Measurements from ENCODE around the gene UGDH. TPM values are rescaled to one million over a fixed set of nuclear protein-coding genes. Genes with fewer than 3 reads are reported as not detected.
"Not testable (repeated sequence)": the region's sequence is repeated elsewhere in the genome, so short reads cannot be mapped to it uniquely, and the experiment has no call there.

The UGDH gene
- total and polyA plus RNA-seq, 2 of the 8 experiments (the other 6 are each of a cell fraction or from before 2014, with no cell fraction given), result 32.0 to 128 TPM

- 1% methylated on average over 13 of the region's 13 CpGs; no CpG with 5 or more reads in 1 of the 2 experiments for WGBS, 2 experiments (ENCODE audit: extremely low coverage in 1 of 2, insufficient coverage in 1 of 2, insufficient read length in 1 of 2, insufficient replicate concordance in 2 of 2, low coverage in 1 of 2, low lambda C conversion rate in 2 of 2, missing lambda C conversion rate in 1 of 2)
- H2BK20ac ChIP-seq (ENCODE audit: low read length); H2BK120ac ChIP-seq (replicated peaks; ENCODE audit: low read depth, low read length); H3K9me3 ChIP-seq (ENCODE audit: insufficient read depth in 2 of 2, low read depth in 1 of 2, low read length in 1 of 2); H3K23me2 ChIP-seq (ENCODE audit: low read depth, low read length); H3K4me1 ChIP-seq (replicated peaks in 1 of 4; ENCODE audit: control insufficient read depth in 3 of 4, insufficient read depth in 4 of 4, low read length in 3 of 4); H2BK12ac ChIP-seq (ENCODE audit: low read depth, low read length); H3K27me3 ChIP-seq (replicated peaks in 1 of 4; ENCODE audit: control insufficient read depth in 3 of 4, extremely low read depth in 1 of 4, insufficient read depth in 3 of 4, low read length in 3 of 4); H4K20me1 ChIP-seq (replicated peaks in 1 of 2; ENCODE audit: control insufficient read depth in 1 of 2, insufficient read depth in 2 of 2, low read length in 2 of 2); H3K23ac ChIP-seq (ENCODE audit: insufficient read length); FAIRE-seq; H3K79me1 ChIP-seq (ENCODE audit: low read depth, low read length); H3K14ac ChIP-seq (ENCODE audit: insufficient read length); H2BK15ac ChIP-seq (ENCODE audit: low read length); H2AFZ ChIP-seq (ENCODE audit: low read length); DNase-seq (ENCODE audit: low read depth in 1 of 2, low spot score in 2 of 2): not testable (repeated sequence)
- Histone ChIP-seq H3K27ac (ENCODE audit: low read depth, low read length) (peak overlapping the region; percentile 94), H3K9ac (replicated peaks in 1 of 4; ENCODE audit: extremely low read depth in 1 of 4, low read depth in 3 of 4, low read length in 3 of 4) (peak overlapping the region; percentile 85 to 99 (median 98)), H3K4me2 (ENCODE audit: insufficient read depth in 1 of 2, low read depth in 2 of 2, low read length in 2 of 2) (peak overlapping the region; percentile 77 to 87), H3K79me2 (ENCODE audit: control insufficient read depth in 1 of 2, insufficient read depth in 2 of 2, low read length in 2 of 2) (peaks cover 0 to 45% of the 10 kb centered on the region in 2 experiments; a peak in 3 of 4 replicates), H2AK5ac (ENCODE audit: low read depth, low read length) (0 out of 2 replicates have a peak overlapping the region, but pooled peaks have one; percentile 1), H3K4ac (replicated peaks; ENCODE audit: insufficient read length, low read depth, low read length) (peak overlapping the region; percentile 84), H3K4me3 (ENCODE audit: extremely low read depth in 1 of 4, insufficient read depth in 2 of 4, low read depth in 3 of 4, low read length in 4 of 4) (peak overlapping the region; percentile 76 to 95 (median 92)), H3K56ac (replicated peaks; ENCODE audit: insufficient read length, low read depth, low read length) (peak overlapping the region; percentile 35), H2BK5ac (ENCODE audit: low read depth, low read length) (peak overlapping the region; percentile 89; the same call in 1 of the 2 replicates), H3K18ac (ENCODE audit: extremely low read depth, low read length) (peak overlapping the region; percentile 49; the same call in 1 of the 2 replicates), H3K36me3 (ENCODE audit: control insufficient read depth in 2 of 4, insufficient read depth in 4 of 4, low read length in 3 of 4) (peaks cover 24 to 62% (median 46%) of the 10 kb centered on the region in 4 experiments), H4K91ac (replicated peaks; ENCODE audit: insufficient read length, low read length) (peak overlapping the region; percentile 67), H4K5ac (ENCODE audit: insufficient read length, low read depth, low read length) (peak overlapping the region; percentile 56), H4K8ac (ENCODE audit: extremely low read depth, insufficient read depth, low read length) (peak overlapping the region; percentile 99; the same call in 1 of the 2 replicates)
- POLR2A ChIA-PET (ENCODE audit: partially characterized antibody), result interaction anchor here (0.6 to 6.4 kb wide), 38 partner anchors 8 to 1303 kb away, joined by 3 to 133 read pairs (median 4); partner anchors contain the start of genes N4BP2, RFC1, SMIM14 and UBE2K
- CTCF ChIA-PET (ENCODE audit: partially characterized antibody), result interaction anchor here (0.9 to 3.9 kb wide), 2 partner anchors 8 to 11 kb away, joined by 3 to 18 read pairs; no protein-coding TSS in a partner anchor
Measured at GRCh38 chr4:39458161-39458504, 69.1 kb downstream of the UGDH start.

Data from H1 (cell line).